Kidney epithelial cell (primary cell): Measurements from ENCODE around the gene TNFSF12. TPM values are rescaled to one million over a fixed set of nuclear protein-coding genes. Genes with fewer than 3 reads are reported as not detected.
A peak's percentile ranks its signal among the peaks of the same experiment; 100 is the strongest.

Experiments
- DNase-seq: peaks from one replicate; pipeline ENCODE4 v3.0.0-alpha.2; 2010; ENCODE audit warnings: low read depth
- H3K27me3 ChIP-seq: 2 replicates; pipeline ENCODE4 v1.6.0; 2011; ENCODE audit warnings: low read length; ENCODE audit not compliant: control insufficient read depth, insufficient read depth
- H3K36me3 ChIP-seq: 2 replicates; pipeline ENCODE4 v1.5.1; 2011; ENCODE audit warnings: low read length; ENCODE audit not compliant: control insufficient read depth, insufficient read depth
- H3K4me3 ChIP-seq: 2 replicates; pipeline ENCODE4 v1.5.1; 2011; ENCODE audit warnings: low read depth, mild to moderate bottlenecking, control low read depth, low read length
- CTCF ChIP-seq: IDR thresholded peaks from 2 replicates; pipeline ENCODE4 v1.5.1; 2011; ENCODE audit warnings: mild to moderate bottlenecking, moderate library complexity, low read length, control low read depth, inconsistent platforms; ENCODE audit not compliant: insufficient read depth, poor library complexity, severe bottlenecking
- total RNA-seq: library from RNA; depleted of rRNA; stranded (reverse); fragments of >200 nt; gene quantifications from 2 replicates; pipeline ENCODE4 v1.2.3, GENCODE V29; 2015

TNFSF12 gene
- total RNA-seq, 1 donor from 2014 or later, result 9.0 TPM

GRCh38 chr17:7589204-7589868, 40.5 kb downstream of the TNFSF12 start:
- Histone ChIP-seq H3K27me3 (no peaks in the 10 kb centered on the region), H3K36me3 (peaks cover 9% of the 10 kb centered on the region), H3K4me3 (peak overlapping the region; percentile 19)
- DNase-seq, result no peak
- peak; percentile 88 for TF ChIP-seq CTCF

GRCh38 chr17:7589891-7590691, 41.2 kb downstream of the TNFSF12 start, which contains the start of gene SOX15:
Gene SOX15, minus strand, starts transcription at chr17:7590094. Its CDS starts 418 bp downstream, at chr17:7589676.
- TF ChIP-seq CTCF, result no peak
- Histone ChIP-seq H3K27me3 (no peaks in the 10 kb centered on the region), H3K36me3 (peaks cover 9% of the 10 kb centered on the region), H3K4me3 (peak within 1 kb of the TSS; percentile 19)
- no peak for DNase-seq

- Histone ChIP-seq H3K4me3 (no peak overlapping the region), H3K36me3 (peaks cover 8% of the 10 kb centered on the region), H3K27me3 (no peaks in the 10 kb centered on the region)
- DNase-seq, result no peak
- TF ChIP-seq CTCF, result no peak
These were observed 41.9 kb downstream of the TNFSF12 start for GRCh38 chr17:7590743-7591142.

GRCh38 chr17:7591596-7591995, 42.7 kb downstream of the TNFSF12 start:
- no peak overlapping the region for H3K4me3 ChIP-seq

GRCh38 chr17:7592422-7593021, 43.7 kb downstream of the TNFSF12 start:
- Histone ChIP-seq H3K27me3 (no peaks in the 10 kb centered on the region), H3K4me3 (no peak overlapping the region), H3K36me3 (peaks cover 5% of the 10 kb centered on the region)
- DNase-seq, result no peak
- no peak for TF ChIP-seq CTCF

More at GRCh38 chr17:7591596-7591995, 42.7 kb downstream of the TNFSF12 start:
- DNase-seq, result no peak
- Histone ChIP-seq H3K36me3 (peaks cover 5% of the 10 kb centered on the region), H3K27me3 (no peaks in the 10 kb centered on the region)
- no peak for TF ChIP-seq CTCF
